Naive thymus-derived CD8-positive, alpha-beta T cell (primary cell): ENCODE data around the gene NIBAN1. TPM values are rescaled to one million over a fixed set of nuclear protein-coding genes. Genes with fewer than 3 reads are reported as not detected.
"Not testable (repeated sequence)": the region's sequence is repeated elsewhere in the genome, so short reads cannot be mapped to it uniquely, and the experiment has no call there.

Experiments used
- ATAC-seq, 2 donors: fragments of 150-1000 bp; cut with Tn5 transposase in 1 of 2; sonication (Bioruptor Pico), chemical (Tn5 transposase) in 1 of 2; 1 replicate in 1 of 2; 2 replicates in 1 of 2; pipeline ENCODE4 v1.10.0; 2021; ENCODE audit warnings: mild to moderate bottlenecking in 2 of 2, moderate library complexity in 2 of 2
- POLR2A ChIA-PET: fragments of 350-600 bp; sonication (Branson Sonifier 250); formaldehyde crosslinking; loops from one replicate; lab custom pipeline; 2021; ENCODE audit warnings: antibody characterized with exemption; lab: Charles Lee
- DNase-seq, 10 donors: peaks; one replicate each; pipeline versions ENCODE4 v3.0.0 to v3.0.0-alpha.2; 2020 to 2022
- H3K27ac Mint-ChIP-seq, 10 donors: one replicate each; pipeline ENCODE4 v1.8.0; 2020 to 2022; ENCODE audit warnings: mild to moderate bottlenecking in 10 of 10, mixed read lengths in 10 of 10, moderate library complexity in 4 of 10, inconsistent platforms in 1 of 10
- H3K27me3 Mint-ChIP-seq, 5 donors: one replicate each; pipeline ENCODE4 v1.8.0; 2021 to 2022; ENCODE audit warnings: mixed read lengths in 5 of 5
- H3K36me3 Mint-ChIP-seq, 3 donors: one replicate each; pipeline ENCODE4 v1.8.0; 2020 to 2022; ENCODE audit warnings: mixed read lengths in 3 of 3, mild to moderate bottlenecking in 2 of 3, inconsistent platforms in 1 of 3
- H3K4me1 Mint-ChIP-seq, 4 donors: one replicate each; pipeline ENCODE4 v1.8.0; 2021 to 2022; ENCODE audit warnings: mixed read lengths in 4 of 4
- H3K4me3 Mint-ChIP-seq, 10 donors: one replicate each; pipeline ENCODE4 v1.8.0; 2020 to 2022; ENCODE audit warnings: mild to moderate bottlenecking in 10 of 10, mixed read lengths in 10 of 10, moderate library complexity in 6 of 10, inconsistent platforms in 1 of 10
- H3K9me3 Mint-ChIP-seq, 9 donors: one replicate each; pipeline ENCODE4 v1.8.0; 2020 to 2022; ENCODE audit warnings: mixed read lengths in 9 of 9, mild to moderate bottlenecking in 3 of 9, inconsistent platforms in 1 of 9, moderate library complexity in 1 of 9
- polyA plus RNA-seq, 3 donors: library from polyadenylated mRNA; unstranded; fragments of 300-500 nt; fragmentation: Illumina TruSeq; gene quantifications; one replicate each; pipeline ENCODE4 v1.2.3, GENCODE V29; 2021
- total RNA-seq, 8 experiments: library from RNA in 2 of 8; stranded (reverse) in 2 of 8; gene quantifications; one replicate each; pipeline ENCODE4 v1.2.3 and lab custom pipeline; 2021 to 2026

The NIBAN1 gene
- total RNA-seq (1 to 10 TPM; 1.4 to 1.6 TPM), polyA plus RNA-seq (10 to 100 TPM in 1 of 3 donors, 1 to 10 TPM in 1, under 1 TPM in 1; 0.59 to 13.9 (median 1.1) TPM), total RNA-seq (lab: John Stamatoyannopoulos, UW) (0.49 to 76.0 (median 23.6) reads per million in 6 experiments)

- Mint-ChIP-seq H3K36me3 (peaks cover 0 to 4% (median 0%) of the 10 kb centered on the region in 3 donors), H3K27ac (peak within 1 kb of the TSS; percentile 21 to 94 (median 82)), H3K27me3 (peaks cover 13 to 34% (median 15%) of the 10 kb centered on the region in 5 donors), H3K9me3 (peaks cover 0 to 2% (median 0%) of the 10 kb centered on the region in 9 donors), H3K4me1 (peaks cover 11 to 42% (median 19%) of the 10 kb centered on the region in 4 donors), H3K4me3 (peak within 1 kb of the TSS; percentile 84 to 97 (median 92))
- ATAC-seq (peak; percentile 77 to 81), DNase-seq (peak; percentile 22 to 63 (median 36))
- POLR2A ChIA-PET = interaction anchor here (0.6 kb wide), 1 partner anchor 196 kb away, joined by 3 read pairs; no protein-coding TSS in a partner anchor
Measured at GRCh38 chr1:184974056-184974836, at the start of gene NIBAN1. Gene NIBAN1, minus strand, starts transcription at chr1:184974508. Its CDS starts 152 bp downstream, at chr1:184974356.

- Mint-ChIP-seq H3K36me3 (no peaks in the 10 kb centered on the region), H3K27me3 (peaks cover 0 to 9% (median 5%) of the 10 kb centered on the region in 5 donors), H3K27ac (no peak overlapping the region), H3K4me1 (peaks cover 0 to 2% (median 0%) of the 10 kb centered on the region in 4 donors), H3K4me3 (no peak overlapping the region), H3K9me3 (peaks cover 0 to 2% (median 0%) of the 10 kb centered on the region in 9 donors)
- ATAC-seq (no peak), DNase-seq (no peak)
- POLR2A ChIA-PET = no interaction called here
Measured at GRCh38 chr1:185017966-185018365, 43.7 kb upstream of the NIBAN1 start.

- DNase-seq (no peak), ATAC-seq (no peak)
- POLR2A ChIA-PET = no interaction called here
- H3K4me3 Mint-ChIP-seq = no peak overlapping the region
- peaks cover 0 to 2% (median 0%) of the 10 kb centered on the region in 4 donors for H3K4me1 Mint-ChIP-seq
- H3K27me3 Mint-ChIP-seq = peaks cover 0 to 9% (median 5%) of the 10 kb centered on the region in 5 donors
- no peak overlapping the region for H3K27ac Mint-ChIP-seq
- H3K9me3 Mint-ChIP-seq = peaks cover 0 to 2% (median 0%) of the 10 kb centered on the region in 9 donors
- H3K36me3 Mint-ChIP-seq = no peaks in the 10 kb centered on the region
Measured at GRCh38 chr1:185017338-185017737, 43.0 kb upstream of the NIBAN1 start.

GRCh38 chr1:185016880-185017279 is 42.6 kb upstream of the NIBAN1 start:
- POLR2A ChIA-PET = no interaction called here
- Mint-ChIP-seq H3K4me1 (peaks cover 0 to 2% (median 0%) of the 10 kb centered on the region in 4 donors), H3K36me3 (no peaks in the 10 kb centered on the region), H3K4me3 (no peak overlapping the region), H3K9me3 (peaks cover 0 to 2% (median 0%) of the 10 kb centered on the region in 9 donors), H3K27ac (no peak overlapping the region), H3K27me3 (peaks cover 0 to 11% (median 8%) of the 10 kb centered on the region in 5 donors)
- DNase-seq (no peak), ATAC-seq (no peak)

- ATAC-seq (no peak), DNase-seq (no peak)
- POLR2A ChIA-PET = no interaction called here
- Mint-ChIP-seq H3K9me3 (peaks cover 0 to 2% (median 0%) of the 10 kb centered on the region in 9 donors), H3K36me3 (no peaks in the 10 kb centered on the region), H3K4me3 (no peak overlapping the region), H3K27me3 (peaks cover 0 to 12% (median 9%) of the 10 kb centered on the region in 5 donors), H3K4me1 (peaks cover 0 to 2% (median 0%) of the 10 kb centered on the region in 4 donors), H3K27ac (no peak overlapping the region)
Measured at GRCh38 chr1:185015631-185016030, 41.3 kb upstream of the NIBAN1 start.

GRCh38 chr1:185014941-185015340 is 40.6 kb upstream of the NIBAN1 start:
- ATAC-seq (no peak), DNase-seq (no peak)
- POLR2A ChIA-PET = no interaction called here
- peaks cover 0 to 14% (median 9%) of the 10 kb centered on the region in 5 donors for H3K27me3 Mint-ChIP-seq
- H3K4me3 Mint-ChIP-seq = no peak overlapping the region
- H3K27ac Mint-ChIP-seq = no peak overlapping the region
- H3K9me3 Mint-ChIP-seq = no peaks in the 10 kb centered on the region
- H3K36me3 Mint-ChIP-seq = no peaks in the 10 kb centered on the region
- H3K4me1 Mint-ChIP-seq = peaks cover 0 to 2% (median 0%) of the 10 kb centered on the region in 4 donors

GRCh38 chr1:185010361-185010760 is 36.1 kb upstream of the NIBAN1 start:
- POLR2A ChIA-PET = no interaction called here
- H3K27ac Mint-ChIP-seq = no peak overlapping the region
- DNase-seq = no peak
- no peaks in the 10 kb centered on the region for H3K36me3 Mint-ChIP-seq
- H3K27me3 Mint-ChIP-seq = peaks cover 0 to 14% (median 4%) of the 10 kb centered on the region in 5 donors
- no peak for ATAC-seq
- H3K4me1 Mint-ChIP-seq = no peaks in the 10 kb centered on the region
- H3K9me3 Mint-ChIP-seq = peaks cover 0 to 2% (median 0%) of the 10 kb centered on the region in 9 donors
- H3K4me3 Mint-ChIP-seq = no peak overlapping the region

- Mint-ChIP-seq H3K9me3 (peaks cover 0 to 2% (median 0%) of the 10 kb centered on the region in 9 donors), H3K27ac (no peak overlapping the region), H3K27me3 (peaks cover 0 to 12% (median 4%) of the 10 kb centered on the region in 5 donors), H3K4me1 (no peaks in the 10 kb centered on the region), H3K4me3 (no peak overlapping the region), H3K36me3 (no peaks in the 10 kb centered on the region)
- ATAC-seq = no peak
- POLR2A ChIA-PET = no interaction called here
- no peak for DNase-seq
Measured at GRCh38 chr1:185008838-185009237, 34.5 kb upstream of the NIBAN1 start.

- not testable (repeated sequence) for H3K9me3 Mint-ChIP-seq, H3K36me3 Mint-ChIP-seq, ATAC-seq
Measured at GRCh38 chr1:185001312-185001880, 27.1 kb upstream of the NIBAN1 start.

GRCh38 chr1:184999974-185000373 is 25.7 kb upstream of the NIBAN1 start:
- H3K4me3 Mint-ChIP-seq, POLR2A ChIA-PET, DNase-seq, ATAC-seq, H3K4me1 Mint-ChIP-seq: not testable (repeated sequence)
- Mint-ChIP-seq H3K36me3 (peaks cover 0 to 13% (median 3%) of the 10 kb centered on the region in 3 donors), H3K27ac (peak overlapping the region in 1 of 10 donors; percentile 5), H3K27me3 (peaks cover 19 to 32% (median 23%) of the 10 kb centered on the region in 5 donors), H3K9me3 (peaks cover 0 to 11% (median 3%) of the 10 kb centered on the region in 9 donors)

More at GRCh38 chr1:185001312-185001880, 27.1 kb upstream of the NIBAN1 start:
- H3K27ac Mint-ChIP-seq, POLR2A ChIA-PET, H3K4me1 Mint-ChIP-seq, H3K4me3 Mint-ChIP-seq, DNase-seq: not testable (repeated sequence)
- peaks cover 17 to 21% (median 19%) of the 10 kb centered on the region in 5 donors for H3K27me3 Mint-ChIP-seq

GRCh38 chr1:184994301-184994700 is 20.0 kb upstream of the NIBAN1 start:
- ATAC-seq (no peak), DNase-seq (no peak)
- peaks cover 3 to 17% (median 12%) of the 10 kb centered on the region in 9 donors for H3K9me3 Mint-ChIP-seq
- H3K4me1 Mint-ChIP-seq = peaks cover 0 to 3% (median 0%) of the 10 kb centered on the region in 4 donors
- POLR2A ChIA-PET = no interaction called here
- peaks cover 14 to 28% (median 19%) of the 10 kb centered on the region in 5 donors for H3K27me3 Mint-ChIP-seq
- H3K27ac Mint-ChIP-seq = no peak overlapping the region
- no peak overlapping the region for H3K4me3 Mint-ChIP-seq
- peaks cover 0 to 17% (median 12%) of the 10 kb centered on the region in 3 donors for H3K36me3 Mint-ChIP-seq

- peaks cover 3 to 17% (median 12%) of the 10 kb centered on the region in 9 donors for H3K9me3 Mint-ChIP-seq
- peaks cover 0 to 17% (median 12%) of the 10 kb centered on the region in 3 donors for H3K36me3 Mint-ChIP-seq
- DNase-seq (no peak), ATAC-seq (no peak)
- H3K4me1 Mint-ChIP-seq = peaks cover 0 to 3% (median 0%) of the 10 kb centered on the region in 4 donors
- no peak overlapping the region for H3K27ac Mint-ChIP-seq
- H3K4me3 Mint-ChIP-seq = no peak overlapping the region
- POLR2A ChIA-PET = no interaction called here
- H3K27me3 Mint-ChIP-seq = peaks cover 9 to 20% (median 14%) of the 10 kb centered on the region in 5 donors
Measured at GRCh38 chr1:184992271-184992670, 18.0 kb upstream of the NIBAN1 start.
